ENCODE data around the gene ASCL5.

DNA sequence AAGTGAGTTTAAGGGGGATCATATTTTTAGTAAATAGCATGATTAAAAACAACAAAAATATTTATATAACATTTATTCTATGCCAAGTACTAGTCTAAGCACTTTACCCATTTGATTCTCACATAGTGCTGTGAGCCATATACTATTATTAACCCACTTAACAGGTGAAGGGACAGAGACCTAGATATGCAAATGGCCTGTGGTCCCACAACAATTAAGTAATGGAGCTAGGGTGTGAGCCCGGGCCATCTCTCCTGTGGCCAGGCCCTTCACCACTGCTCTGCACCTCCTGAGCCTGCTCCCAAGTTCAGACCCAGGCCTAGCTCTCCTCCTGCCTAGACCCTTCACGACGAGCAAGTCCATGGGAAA, 537 bp downstream of the ASCL5 start:
- TF ChIP-seq, protein P1, sequence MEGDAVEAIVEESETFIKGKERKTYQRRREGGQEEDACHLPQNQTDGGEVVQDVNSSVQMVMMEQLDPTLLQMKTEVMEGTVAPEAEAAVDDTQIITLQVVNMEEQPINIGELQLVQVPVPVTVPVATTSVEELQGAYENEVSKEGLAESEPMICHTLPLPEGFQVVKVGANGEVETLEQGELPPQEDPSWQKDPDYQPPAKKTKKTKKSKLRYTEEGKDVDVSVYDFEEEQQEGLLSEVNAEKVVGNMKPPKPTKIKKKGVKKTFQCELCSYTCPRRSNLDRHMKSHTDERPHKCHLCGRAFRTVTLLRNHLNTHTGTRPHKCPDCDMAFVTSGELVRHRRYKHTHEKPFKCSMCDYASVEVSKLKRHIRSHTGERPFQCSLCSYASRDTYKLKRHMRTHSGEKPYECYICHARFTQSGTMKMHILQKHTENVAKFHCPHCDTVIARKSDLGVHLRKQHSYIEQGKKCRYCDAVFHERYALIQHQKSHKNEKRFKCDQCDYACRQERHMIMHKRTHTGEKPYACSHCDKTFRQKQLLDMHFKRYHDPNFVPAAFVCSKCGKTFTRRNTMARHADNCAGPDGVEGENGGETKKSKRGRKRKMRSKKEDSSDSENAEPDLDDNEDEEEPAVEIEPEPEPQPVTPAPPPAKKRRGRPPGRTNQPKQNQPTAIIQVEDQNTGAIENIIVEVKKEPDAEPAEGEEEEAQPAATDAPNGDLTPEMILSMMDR (IDR thresholded peaks at IDR 0.05; ENCODE audit: low read depth, low read length, poor library complexity, severe bottlenecking), result no peak
- TF ChIP-seq EZH2phosphoT487 (IDR thresholded peaks at IDR 0.05; ENCODE audit: borderline replicate concordance, low read length), result no peak
